Uterus (tissue), 2 donors: ENCODE data around the gene ITGAV.

ENCODE experiments used
- CTCF ChIP-seq, 4 experiments: fragments of 200-600 bp in 2 of 4; fragments of 450-650 bp in 2 of 4; sonication (generic) in 2 of 4; IDR thresholded peaks; one replicate each; pipeline ENCODE4 v1.5.1; 2016 to 2019; ENCODE audit warnings: antibody characterized with exemption in 4 of 4, mild to moderate bottlenecking in 2 of 4, moderate library complexity in 1 of 4
- POLR2A ChIP-seq, 2 donors: fragments of 450-650 bp; IDR thresholded peaks; one replicate each; pipeline ENCODE4 v1.6.1; 2016; ENCODE audit warnings: antibody characterized with exemption in 2 of 2, mild to moderate bottlenecking in 1 of 2, moderate library complexity in 1 of 2

GRCh38 chr2:186695081-186695756, 105.4 kb downstream of the ITGAV start:
- no peak for TF ChIP-seq POLR2A (IDR thresholded peaks at IDR 0.05)
- no peak for TF ChIP-seq CTCF (IDR thresholded peaks at IDR 0.05)
